SKM-1 treated with dmso at 0.1 percent for 144 hours (cell line): ENCODE data around the gene LMX1A.

Experiments used
- DNase-seq: peaks from one replicate; lab custom pipeline; 2025; ENCODE audit not compliant: unreplicated experiment; lab: John Stamatoyannopoulos, UW

LMX1A gene

DNA sequence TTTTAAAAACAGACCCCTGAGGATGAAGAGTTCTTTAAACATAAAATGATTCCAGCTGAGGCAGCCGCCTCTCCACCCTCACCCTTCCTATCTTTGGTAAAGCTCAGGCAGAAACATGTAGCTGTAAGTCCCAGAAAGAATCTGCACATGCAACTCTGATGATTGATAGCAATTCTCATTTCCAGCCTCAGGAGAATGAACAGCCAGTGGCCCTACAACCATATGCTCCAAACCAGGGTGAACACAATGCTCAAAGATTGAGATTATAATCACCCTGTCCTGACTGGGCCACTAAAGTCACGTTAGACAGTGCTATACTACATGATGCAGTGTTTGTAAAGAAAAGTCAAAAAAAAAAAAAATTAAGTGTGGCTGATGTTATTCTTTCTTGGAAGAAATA lies 80.2 kb downstream of the LMX1A start:
- no peak for DNase-seq

GRCh38 chr1:165265196-165265838 lies 91.2 kb downstream of the LMX1A start:
- no peak for DNase-seq

DNA sequence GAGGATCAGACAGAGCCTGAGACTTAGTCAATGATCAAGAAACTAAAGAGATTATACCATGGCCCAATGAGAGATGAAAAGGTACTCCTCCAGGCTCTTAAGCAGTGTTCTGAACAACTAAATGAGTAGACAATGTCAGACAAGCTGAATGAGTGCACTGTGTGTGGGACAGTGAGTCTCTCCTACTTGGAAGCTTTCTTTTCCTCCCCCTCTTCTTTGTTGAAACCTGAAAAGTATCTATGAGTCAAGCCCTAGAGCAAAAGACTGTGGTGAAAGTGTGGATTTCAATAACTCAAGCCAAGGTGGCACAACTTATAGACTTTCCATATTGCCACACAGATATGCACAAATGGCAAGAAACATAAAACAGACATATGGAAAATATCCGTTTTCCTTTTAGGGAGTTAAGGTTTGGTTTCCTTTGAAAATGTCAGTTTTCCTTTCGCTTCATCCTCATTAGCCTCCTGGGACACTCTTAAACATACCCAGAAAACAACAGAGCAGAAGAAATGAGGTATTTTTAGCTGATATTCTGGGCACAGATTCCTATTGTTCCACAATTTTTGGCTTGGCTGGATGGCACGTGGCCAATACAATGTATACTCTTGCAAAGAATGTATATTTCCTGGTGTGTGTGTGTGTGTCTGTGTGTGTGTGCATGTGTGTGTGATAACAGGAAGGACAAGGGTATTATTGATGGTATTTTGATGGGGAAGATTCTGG lies 96.6 kb downstream of the LMX1A start:
- no peak for DNase-seq

- DNase-seq = no peak
Observed at GRCh38 chr1:165259236-165259635, 97.3 kb downstream of the LMX1A start.

DNA sequence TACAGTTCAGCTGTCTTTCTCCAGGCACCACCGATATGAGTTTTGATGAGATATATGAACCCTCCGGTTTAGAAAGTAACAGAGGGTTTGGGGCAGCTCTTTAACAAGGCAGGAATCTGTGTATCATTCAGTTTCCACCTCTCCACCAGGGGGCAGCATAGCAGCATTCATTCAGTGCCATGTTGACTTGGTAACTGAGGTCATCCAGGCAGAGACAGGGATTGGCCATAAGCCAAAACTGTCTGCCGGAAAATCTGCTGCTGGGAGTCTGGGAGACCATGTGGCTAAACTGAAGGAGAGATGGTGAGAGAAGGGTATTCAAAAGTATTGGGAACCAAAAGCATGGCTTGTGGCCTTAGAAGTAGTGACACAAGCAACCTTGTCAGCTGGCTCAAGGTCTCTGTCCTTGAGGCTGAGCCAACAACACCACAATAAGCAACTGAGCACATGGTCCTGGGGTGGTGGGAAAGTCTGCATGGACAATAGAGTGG lies 98.5 kb downstream of the LMX1A start:
- no peak for DNase-seq

DNA sequence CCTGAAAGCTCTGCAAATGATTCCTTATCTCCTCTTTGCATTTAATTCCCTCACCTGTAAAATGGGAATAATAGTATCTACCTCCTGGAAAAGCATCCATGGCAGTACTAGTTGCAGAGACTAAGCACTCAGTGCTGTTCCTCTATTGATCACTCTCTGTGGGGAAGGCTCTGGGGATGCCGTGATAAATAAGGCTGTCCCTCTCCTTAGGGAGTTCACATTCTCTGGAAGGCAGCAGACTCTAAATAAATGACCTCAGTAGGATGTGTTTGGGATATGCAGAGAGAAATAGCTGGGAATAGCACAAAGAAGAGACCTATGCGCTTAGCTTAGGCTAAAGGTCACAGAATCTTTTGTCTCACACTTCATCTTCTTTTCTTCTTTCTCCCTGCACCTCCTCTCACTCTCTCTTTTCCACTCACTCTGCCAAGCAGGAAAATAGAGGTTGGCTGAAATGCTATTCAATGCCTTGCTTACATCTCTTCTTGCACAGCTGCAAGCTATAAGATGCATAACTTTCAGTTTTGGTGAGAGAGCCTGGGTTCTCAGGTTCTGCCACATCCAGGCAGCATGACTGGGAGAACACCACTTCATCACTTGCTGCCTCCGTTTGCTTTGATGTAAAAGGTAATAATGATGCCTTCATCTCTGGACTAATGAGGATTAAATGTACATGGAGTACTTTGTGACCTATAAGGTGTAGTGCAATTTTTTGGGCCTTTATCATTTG lies 101.5 kb downstream of the LMX1A start:
- DNase-seq = no peak

- DNase-seq = no peak
Observed at GRCh38 chr1:165254376-165254775, 102.1 kb downstream of the LMX1A start.

- no peak for DNase-seq
Observed at GRCh38 chr1:165253818-165254254, 102.7 kb downstream of the LMX1A start.

DNA sequence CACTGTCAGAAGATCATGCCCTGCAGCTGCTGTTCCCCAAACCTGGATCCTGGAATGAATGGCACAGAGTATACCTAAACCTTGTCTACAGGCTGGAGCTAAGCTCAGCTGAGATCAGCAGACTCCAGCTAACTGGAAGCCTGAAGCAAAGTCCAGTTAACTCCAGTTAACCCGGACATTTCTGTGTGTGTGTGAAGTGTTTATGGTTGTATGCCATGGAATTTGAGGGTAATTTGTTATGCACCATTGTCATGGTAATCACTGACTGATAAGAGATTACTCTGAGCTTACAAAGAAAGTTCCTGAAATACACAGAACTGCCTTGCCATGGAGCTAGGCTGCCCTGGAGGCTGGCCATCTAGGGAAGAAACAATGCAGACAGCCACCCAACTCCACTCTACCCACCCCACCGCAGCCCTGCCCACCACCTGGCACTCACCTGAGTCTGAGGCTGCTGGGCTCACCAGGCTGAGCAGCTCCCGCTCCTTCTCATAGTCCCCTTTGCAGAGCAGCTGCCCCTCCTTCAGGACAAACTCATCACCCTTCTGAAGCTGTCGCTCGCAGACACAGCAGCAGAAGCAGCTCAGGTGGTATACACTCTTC lies 107.4 kb downstream of the LMX1A start:
- DNase-seq = no peak

DNA sequence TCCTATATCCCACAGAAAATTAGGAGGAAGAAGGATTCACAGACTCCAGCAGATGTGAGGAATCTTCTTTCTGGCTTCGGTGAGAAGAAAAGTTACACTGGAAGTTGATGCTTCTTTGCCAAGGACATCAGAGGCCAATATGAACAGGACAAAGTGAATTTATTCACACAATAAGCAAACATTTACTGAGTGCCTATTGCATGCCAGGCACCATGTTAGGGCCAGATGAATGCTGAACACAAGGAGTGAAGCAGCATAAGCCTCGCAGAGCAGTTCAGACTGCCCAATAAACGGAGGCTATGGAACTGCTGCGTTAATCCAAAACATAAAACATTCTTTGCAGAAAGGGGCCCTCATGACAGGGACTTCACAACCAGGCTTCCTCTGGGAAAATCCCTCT lies 114.6 kb downstream of the LMX1A start:
- no peak for DNase-seq

- DNase-seq = no peak
Observed at GRCh38 chr1:165241321-165241720, 115.2 kb downstream of the LMX1A start.

GRCh38 chr1:165240492-165240891 lies 116.0 kb downstream of the LMX1A start:
- no peak for DNase-seq

GRCh38 chr1:165239873-165240272 lies 116.6 kb downstream of the LMX1A start:
- DNase-seq = no peak

- DNase-seq = no peak
Observed at GRCh38 chr1:165235777-165236291, 120.7 kb downstream of the LMX1A start.

- no peak for DNase-seq
Observed at GRCh38 chr1:165235155-165235776, 121.2 kb downstream of the LMX1A start.

DNA sequence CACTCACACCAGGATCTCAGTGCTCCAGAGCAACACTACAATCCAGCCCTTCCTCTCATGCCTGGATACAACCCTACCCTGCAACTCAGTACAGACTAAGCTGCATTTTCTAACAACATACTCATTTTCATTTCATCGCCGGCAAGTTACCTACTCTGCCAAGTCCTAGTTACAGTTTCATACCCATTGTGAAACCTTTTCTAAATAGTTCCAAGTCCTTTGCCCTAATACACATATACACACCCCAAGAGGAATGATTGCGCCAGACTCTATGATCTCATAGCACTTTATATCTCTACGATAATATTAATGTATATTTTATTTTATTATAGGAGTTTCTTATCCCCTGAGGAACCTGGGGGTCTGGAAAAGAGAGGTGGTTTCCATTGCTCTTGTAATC lies 122.4 kb downstream of the LMX1A start:
- no peak for DNase-seq

DNA sequence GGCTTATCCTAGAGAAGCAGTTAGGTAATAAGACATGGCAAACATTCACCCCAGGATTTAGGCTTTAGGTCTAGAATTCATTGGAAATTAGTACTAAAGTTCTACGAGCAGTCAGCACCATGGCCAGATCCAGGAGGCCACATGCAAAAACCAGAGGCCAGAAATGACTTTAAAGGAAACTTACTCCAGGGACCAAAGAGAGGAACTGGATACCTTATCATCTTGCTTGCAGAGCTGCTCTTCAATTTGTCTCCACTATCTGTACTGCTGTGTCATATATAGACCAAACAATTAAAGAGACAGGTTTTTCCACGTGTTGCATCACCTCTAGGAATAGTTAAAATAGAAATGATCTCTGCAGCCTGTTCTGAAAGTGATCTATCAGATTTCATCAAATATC lies 127.8 kb downstream of the LMX1A start:
- DNase-seq = no peak

DNA sequence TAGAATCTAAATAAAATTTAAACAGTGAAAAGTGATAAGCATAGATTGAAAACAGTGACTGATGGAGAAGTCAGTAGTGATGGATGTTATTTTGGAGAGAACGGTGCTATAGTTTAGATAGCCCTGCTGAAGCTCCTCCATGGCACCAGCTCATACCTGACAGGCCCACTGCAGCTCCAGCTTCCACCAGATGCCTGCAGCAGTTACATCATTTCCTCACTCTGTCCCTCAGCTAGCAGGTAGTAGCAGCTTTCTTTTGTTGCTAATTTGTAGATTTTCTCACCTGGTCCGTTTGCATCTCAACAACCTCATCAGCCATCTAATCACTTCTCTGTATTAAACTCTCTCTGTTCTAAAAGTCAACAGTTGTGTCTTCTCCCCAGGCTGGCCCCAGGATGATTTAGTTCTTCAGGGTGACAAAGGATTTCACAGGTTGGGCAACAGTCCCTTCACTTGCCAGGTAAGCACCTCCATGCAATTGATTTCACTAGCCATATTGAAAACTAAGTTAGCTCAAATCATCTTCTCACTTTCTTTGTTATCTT lies 128.3 kb downstream of the LMX1A start:
- DNase-seq = no peak

- no peak for DNase-seq
Observed at GRCh38 chr1:165226326-165226725, 130.2 kb downstream of the LMX1A start.

- no peak for DNase-seq
Observed at GRCh38 chr1:165225650-165226049, 130.9 kb downstream of the LMX1A start.

GRCh38 chr1:165225062-165225461 lies 131.5 kb downstream of the LMX1A start:
- DNase-seq = no peak
